HG03342 (cell line): Measurements from ENCODE around the gene NAE1.

Source experiments
- ATAC-seq: cut with Tn5 transposase; IDR thresholded peaks from one replicate; pipeline ENCODE4 v1.9.1; 2021; ENCODE audit warnings: mild to moderate bottlenecking, moderate library complexity; ENCODE audit not compliant: unreplicated experiment

Gene NAE1

DNA sequence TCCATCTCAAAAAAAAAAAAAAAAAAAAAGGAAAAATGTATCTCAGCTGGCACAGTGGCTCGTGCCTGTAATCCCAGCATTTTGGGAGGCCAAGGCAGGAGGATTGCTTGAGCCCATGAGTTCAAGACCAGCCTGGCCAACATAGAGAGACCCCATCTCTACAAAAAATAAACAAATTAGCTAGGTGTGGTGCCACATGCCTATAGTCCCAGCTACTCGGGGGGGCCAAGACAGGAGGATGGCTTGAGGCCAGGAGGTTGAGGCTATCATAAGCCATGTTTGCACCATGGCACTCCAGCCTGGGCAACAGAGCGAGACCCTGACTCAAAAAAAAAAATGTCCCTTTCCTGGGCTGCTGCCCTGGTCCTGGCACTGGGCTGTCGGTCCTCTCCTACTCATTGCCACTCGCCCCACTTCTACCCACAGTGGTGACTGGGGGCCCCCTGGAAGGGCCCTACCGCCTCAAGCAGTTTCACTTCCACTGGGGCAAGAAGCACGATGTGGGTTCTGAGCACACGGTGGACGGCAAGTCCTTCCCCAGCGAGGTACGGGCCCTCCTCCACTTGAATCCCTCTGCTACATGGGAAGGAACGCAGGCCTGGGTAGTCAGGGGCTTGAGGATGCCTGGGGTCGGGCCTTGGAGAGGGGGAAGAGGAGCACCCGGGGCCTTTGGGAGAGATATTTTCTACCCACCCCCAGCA lies 19.5 kb upstream of the NAE1 start:
- ATAC-seq, result no peak

DNA sequence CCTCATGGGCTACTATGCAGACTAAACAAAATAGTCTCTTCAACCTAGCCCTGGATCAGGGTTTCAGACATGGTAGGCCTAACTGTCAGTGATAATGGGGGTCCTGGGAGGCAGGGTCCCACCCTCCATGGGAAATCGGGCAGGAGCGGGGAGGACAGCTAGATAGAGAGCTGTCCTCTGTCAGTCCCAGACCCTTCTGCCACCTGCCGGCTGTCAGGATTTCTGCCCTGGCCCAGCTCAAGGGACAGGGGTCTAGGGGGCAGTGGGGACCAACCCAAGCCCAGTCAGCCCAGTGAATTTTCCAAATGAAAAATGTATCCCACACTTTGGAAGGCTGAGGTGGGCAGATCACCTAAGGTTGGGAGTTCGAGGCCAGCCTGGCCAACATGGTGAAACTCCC lies 18.8 kb upstream of the NAE1 start:
- no peak for ATAC-seq

DNA sequence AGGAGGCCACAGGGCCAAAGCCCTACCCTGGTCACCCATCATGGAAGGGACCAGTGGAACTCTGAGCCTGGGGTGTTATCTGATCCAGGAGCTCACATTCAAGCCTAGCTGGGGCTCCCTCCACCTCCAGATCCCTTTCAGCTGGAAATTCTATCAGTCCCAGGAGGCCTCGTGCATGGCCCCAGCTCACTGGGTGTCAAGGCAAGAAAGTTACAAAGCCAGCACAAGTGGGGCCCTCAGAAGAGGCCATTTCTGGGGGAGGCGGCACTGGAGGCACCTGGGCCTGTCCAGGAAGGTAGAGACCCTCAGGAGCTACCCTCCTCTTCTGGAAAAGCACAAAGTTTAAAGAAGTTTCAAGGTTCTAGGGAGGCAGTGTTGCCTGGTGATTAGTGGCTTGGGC lies 18.2 kb upstream of the NAE1 start:
- no peak for ATAC-seq

DNA sequence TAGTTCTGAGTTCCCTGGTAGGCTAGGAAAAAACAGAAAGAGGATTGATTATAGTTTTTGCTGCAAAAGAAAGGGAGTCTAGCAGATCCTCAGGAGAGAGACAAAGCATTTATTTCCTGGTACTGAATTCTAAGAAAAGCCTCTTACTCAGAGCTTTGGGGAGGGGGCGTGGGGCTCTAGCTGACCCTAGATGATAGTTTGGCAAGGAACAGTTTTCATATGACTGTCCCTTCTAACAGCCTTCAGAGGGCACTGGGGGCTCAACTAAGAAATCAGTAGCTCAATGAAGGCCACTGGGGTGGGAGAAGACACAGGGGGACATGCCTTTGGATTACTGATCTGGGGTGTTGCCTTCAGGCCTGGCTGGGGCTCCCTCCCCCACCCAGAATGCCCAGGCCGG lies 17.4 kb upstream of the NAE1 start:
- no peak for ATAC-seq

DNA sequence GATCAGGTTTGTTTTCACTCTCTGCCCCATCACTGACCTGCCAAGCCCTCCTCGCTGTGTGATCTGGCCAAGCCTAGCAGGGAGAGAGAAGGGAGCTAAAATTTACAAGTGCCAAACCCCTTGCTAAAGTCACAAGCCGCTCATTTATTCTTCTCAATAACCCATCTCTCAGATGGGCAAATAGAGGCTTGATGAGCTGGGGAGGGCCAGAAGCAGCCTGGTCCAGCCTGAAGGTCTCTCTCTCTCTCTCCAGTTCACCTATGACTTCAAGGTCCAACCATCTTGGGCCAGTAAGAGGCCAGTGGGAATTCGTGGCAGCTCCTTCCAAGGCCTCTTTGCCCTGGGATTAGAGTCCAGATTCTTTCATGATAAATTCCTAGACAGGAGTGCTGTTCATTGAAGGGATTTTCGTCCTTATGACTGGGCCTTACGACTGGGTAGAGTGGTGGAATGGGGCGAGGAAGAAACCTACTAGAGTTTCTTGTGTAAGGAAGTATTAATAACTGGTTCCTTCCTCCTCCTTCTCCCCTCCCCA lies 16.8 kb upstream of the NAE1 start:
- no peak for ATAC-seq

DNA sequence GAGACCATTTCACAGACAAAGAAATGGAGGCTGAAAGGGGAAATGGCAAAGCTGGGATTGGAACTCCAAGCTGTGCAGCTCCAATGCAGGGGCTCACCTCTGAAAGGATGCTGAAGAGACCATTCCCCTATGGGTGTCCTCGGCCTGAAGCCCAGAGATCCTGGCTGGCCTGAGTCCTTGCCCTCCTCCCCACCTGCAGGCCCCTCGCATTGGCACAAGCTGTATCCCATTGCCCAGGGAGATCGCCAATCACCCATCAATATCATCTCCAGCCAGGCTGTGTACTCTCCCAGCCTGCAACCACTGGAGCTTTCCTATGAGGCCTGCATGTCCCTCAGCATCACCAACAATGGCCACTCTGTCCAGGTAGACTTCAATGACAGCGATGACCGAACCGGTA lies 16.1 kb upstream of the NAE1 start:
- no peak for ATAC-seq

DNA sequence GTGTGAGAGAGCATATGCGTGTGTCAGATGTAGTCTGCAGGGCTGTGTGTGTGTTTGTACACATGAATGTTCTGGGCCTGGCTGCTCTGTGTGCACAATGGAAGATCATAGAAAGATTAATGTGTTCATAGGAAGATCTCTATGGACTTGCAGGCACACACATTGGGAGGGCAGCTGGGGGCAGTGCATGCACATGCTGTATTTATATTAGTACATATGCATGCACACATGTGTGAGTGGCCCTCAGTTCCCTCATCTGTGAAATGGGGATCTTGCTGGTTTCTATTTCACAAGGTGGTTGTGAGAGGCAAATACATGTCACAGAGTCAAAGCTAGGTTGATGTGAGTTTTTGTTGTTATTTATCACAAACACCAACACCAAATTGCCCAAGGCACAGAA lies 15.5 kb upstream of the NAE1 start:
- no peak for ATAC-seq

DNA sequence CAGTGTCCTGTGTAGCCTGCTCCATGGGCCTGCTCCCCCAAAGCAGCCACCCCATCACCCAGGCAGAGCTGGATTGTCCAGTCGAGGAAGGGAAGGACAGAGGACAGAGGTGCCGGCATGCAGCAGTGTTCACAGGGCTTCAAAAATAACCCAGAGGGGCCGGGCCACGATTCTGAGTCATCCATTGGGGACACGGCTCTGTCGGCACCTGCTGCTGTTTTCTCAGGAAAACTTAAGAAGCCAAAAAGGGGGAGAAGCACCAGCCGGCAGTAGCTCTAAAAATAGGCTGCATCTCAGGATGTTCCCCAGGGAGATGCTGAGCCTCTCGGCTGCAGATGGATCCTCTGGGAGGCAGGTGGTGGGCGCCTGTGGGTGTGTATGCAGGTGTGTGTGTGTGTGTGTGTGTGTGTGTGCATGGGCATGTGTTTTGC lies 15.0 kb upstream of the NAE1 start:
- no peak for ATAC-seq

DNA sequence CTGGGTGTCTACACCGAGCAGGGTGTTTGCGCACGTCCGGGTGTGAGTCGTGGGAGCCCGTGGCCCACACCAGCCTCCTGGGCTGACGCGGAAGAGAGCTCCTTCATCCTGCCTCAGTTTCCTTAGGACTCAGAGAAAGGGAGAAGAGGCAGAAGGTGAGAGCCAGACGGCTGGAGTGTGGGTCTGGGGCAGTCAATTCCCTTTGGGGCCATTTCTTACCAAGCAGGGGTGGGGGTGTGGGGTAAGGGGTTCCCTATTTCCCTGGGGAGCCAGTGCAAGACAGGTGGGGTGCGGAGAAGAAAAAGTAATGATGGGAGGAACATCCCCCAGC lies 14.3 kb upstream of the NAE1 start:
- ATAC-seq, result no peak

DNA sequence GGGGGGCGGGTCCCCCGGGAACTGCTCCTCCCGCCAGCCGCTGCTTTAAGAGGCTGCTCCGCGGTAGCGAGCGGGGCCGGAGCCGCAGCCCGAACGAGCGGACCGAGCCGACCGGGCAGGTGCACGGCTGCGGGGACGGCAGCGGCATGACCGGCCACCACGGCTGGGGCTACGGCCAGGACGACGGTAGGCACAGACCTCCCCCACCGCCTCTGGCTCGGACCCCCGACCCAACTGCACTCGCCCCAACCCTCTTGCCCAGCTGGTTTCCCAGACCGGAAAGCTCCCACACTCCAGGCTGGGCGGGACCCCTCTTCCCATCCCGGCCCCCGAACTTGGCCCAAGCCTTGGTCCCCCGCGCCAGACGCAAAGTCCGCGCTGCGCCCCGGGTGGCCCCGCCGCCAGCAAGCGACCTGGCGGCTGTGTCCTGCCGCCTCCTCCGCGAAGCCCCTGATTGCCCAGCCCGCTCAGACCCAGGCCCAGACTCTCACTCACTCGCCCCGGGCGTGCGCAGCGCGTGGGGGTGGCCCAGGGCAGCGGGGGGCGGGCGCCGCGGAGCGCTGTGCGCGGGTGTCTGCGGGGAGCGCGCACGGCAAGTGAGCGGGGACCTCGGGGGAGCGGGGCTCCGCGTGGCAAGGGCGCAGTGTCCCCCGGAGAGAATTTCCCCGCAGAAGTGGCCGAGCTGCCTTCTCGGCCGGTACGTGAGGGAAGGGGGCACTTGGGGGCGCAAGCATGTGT lies 13.7 kb upstream of the NAE1 start, which contains the start of gene CA7:
Gene CA7 (plus strand): TSS at position 73 of the 738 bp plus-strand sequence. CDS start 74 bp downstream, at position 147.
- no peak for ATAC-seq

DNA sequence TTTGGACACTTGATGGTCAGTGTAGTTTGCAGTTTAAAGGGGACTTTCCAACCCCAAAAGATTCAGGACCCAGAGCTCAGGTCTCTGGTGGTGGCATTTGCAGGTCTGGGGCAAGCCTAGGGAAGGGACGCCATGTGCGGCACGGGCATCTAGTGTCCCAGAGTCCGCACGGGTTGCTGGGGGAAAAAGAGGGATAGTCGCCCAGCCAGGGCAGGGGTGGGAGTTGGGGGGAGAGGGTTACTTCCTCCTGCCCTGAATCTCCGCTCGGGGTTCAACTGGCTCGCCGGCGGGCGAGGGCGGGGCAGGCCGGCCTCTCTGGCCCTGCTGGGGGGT lies 13.2 kb upstream of the NAE1 start:
- ATAC-seq, result no peak

DNA sequence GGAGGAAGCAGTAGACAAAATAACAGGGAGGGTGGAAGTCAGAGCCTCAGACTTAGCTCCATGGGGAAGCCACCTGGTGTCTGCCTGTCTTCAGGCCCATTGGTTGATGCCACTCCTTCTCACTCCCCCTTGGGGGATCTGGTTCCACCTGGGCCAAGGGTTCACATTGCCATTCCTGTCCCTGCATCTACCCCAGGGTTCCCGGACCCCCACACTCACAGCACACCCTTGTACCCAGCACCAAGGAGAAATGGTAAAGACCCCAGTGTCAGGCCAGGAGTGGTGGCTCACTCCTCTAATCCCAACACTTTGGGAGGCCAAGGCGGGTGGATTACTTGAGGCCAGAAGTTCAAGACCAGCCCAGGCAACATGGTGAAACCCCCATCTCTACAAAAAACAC lies 12.4 kb upstream of the NAE1 start:
- no peak for ATAC-seq

DNA sequence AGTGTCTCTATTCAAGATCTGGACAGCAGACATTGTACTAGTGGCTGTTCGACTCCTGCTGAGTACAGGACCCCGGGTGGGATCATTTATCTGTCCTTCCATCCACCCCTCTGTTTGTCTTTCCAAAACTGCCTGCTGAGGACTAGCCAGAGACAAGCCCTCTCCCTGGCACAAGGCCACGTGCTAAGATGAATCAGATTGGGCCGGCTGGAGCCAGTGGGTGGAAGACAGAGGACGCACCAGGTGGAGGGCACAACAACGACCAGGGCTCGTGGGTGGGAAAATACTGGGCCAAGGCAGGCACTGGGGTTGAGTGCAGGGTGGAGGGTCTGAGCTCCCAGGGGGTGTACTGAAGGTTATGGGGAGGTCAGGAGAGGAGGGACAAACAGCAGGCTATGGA lies 12.0 kb upstream of the NAE1 start:
- no peak for ATAC-seq

DNA sequence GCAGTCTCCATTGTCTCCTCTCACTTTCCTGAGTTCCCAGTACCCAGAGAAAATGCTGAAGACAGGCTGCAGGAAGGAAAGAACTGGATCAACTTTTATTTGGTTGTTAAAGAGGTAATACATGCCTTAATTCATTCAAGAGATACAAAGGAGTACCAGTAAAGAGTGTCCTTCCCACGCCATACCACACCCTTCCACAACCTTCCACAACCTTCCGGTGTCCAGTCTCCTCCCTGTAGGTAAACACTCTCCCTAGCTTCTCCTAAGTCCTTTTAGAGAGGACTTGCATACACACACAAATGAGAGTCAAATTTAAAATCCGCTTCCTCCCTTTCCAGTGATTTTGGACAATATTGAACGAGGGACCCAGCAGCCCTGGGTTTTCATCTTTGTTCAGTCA lies 10.6 kb upstream of the NAE1 start:
- ATAC-seq, result no peak

DNA sequence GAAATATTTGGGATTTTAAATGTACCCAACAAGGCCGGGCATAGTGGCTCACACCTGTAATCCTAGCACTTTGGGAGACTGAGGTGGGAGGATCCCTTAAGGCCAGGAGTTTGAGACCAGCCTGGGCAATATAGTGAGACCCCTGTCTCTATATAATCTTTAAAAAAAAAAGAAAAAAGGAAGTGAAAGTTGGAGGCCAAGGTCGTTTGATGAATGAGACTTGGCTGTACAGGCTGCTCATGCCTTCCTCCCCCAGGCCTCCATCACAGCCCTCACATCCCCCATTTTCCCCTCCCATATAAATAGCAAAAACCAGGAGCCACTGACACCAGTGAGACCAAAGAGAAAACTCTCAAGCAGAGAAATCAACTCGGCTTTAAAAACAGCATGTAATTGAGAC lies 10.1 kb upstream of the NAE1 start:
- no peak for ATAC-seq

DNA sequence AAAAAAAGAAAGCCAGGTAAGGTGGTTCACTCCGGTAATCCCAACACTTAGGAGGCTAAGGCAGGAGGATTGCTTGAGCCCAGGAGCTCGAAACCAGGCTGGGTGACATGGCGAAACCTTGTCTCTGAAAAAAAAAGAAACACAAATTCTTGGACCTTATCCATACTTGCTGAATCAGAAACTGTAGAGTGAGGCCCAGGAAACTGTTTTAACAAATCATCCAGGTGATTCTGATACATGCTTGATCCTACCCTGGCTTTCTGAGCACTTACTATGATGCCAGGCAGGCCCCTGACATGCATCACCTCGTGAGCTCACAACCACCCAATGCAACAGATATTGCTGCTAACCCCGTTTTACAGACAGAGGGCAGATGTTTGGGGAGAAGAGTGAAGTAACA lies 4.0 kb upstream of the NAE1 start:
- no peak for ATAC-seq

DNA sequence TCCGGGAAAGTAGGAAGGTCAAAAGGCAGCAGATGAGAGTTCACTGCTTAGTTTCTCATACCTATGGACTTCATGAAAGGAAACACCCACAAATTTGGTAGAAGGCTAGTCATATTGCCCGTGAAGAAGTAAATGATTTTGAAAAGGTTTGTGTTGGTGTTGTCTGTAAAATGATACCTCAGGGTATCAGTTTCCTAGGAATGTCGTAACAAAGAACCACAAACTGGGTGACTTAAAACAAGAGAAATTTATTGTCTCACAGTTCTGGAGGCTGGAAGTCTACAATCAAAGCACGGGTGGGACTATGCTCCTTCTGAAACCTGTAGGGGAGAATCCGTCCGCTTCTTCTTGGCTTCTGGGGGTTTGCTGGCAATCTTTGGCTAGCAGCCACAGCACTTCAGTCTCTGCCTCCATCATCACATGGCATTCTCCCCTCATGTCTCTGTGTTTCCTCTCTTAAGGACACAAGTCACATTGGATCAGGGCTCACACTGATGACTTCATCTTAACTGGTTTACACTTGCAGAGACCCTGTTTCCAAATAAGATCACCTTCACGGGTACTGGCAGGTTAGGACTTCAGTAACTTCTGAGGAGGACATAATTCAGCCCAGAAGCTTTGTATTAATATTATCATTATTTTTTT lies 2.0 kb upstream of the NAE1 start:
- no peak for ATAC-seq

DNA sequence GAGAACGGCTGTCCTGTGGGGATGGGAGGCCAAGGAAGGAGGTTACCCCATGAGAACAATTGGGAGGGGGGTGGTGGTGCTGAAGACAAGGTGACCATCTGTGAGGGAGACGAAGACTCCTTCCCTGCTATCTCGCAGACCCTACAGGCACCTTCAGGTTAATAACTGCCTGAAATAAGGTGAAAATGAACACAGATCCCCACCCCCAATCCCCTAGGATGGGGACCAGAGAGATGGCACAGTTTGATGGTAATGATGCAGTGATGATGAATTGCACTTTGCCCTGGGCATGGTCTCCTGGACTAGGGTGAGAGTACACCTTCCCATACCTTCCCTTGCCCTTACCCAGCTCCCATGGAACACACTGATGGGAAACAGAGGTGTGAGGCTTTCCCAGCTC lies 1.4 kb upstream of the NAE1 start:
- no peak for ATAC-seq

DNA sequence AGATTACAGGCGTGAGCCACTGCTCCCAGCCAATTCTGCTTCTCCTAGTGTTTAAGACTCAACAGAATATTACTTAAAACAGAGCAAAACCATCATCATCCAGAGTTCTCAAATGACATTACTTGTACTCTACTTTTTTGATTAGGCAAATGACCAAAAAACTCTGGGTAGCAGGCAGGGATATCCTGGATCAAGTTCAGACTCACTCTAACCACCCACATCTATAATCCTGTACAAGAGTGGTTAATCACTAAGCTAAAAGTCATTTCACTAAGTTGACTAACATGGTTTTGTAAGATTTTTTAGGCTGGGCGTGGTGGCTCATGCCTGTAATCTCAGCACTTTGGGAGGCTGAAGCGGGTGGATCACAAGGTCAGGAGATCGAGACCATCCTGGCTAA lies 6.8 kb downstream of the NAE1 start:
- no peak for ATAC-seq

DNA sequence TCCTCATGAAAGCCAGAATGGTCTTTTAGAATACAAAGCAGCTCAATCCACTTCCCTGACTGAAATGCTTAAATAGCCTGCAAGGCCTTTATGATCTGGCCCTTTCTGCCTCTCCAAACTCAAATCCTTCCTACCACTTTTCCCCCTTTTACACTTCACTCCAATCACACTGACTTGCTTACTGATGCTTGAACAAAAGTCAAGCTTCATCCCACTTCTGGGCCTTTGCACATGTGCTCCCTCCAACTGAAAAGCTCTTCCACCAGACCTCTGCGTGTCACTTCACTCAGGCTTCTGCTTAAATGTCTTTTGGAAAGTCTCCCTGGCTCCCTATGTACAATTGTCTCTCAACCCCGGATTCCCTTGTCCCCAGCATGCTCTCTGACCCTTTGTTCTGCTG lies 16.0 kb downstream of the NAE1 start:
- ATAC-seq, result no peak

DNA sequence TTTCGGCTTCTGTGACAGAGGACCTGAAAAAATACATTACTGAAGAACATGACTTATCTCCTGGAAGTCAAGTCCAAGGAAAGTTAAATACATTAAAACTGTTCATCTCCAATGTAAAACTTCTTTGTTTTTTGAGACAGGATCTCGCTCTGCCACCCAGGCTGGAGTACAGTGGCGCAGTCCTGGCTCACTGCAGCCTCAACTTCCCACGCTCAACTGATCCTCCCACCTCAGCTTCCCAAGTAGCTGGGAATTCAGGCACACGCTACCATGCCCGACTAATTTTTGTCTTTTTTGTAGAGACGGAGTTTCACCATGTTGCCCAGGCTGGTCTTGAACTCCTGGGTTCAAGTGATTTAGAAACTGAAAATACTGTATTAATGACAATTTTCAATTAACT lies 19.7 kb downstream of the NAE1 start:
- no peak for ATAC-seq

DNA sequence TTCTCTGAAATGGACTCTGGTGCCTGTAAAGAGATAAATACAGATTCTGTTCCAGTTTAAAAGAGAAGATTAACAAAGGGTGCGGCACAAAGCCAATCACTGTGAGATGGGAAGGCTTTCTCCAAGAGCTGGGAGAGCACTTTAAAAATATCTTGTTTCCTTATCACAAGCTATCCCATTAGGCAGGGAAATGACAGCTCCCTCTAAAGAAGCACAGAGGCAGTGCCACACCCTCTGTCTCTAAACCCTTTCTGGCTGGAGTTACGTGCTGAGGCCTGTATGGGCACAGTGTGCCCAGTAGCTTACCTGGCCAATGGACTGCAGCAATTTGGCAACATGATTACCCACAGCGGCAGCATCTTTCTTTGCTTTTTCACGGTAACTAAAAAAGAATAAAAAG lies 20.4 kb downstream of the NAE1 start:
- no peak for ATAC-seq
